GF-D8 (cell line): ENCODE results near the gene NEK2.
"Not testable (repeated sequence)": the region's sequence is repeated elsewhere in the genome, so short reads cannot be mapped to it uniquely, and the experiment has no call there.

Source experiments
- DNase-seq: peaks from one replicate; lab custom pipeline; 2025; lab: John Stamatoyannopoulos, UW

NEK2 gene

DNA sequence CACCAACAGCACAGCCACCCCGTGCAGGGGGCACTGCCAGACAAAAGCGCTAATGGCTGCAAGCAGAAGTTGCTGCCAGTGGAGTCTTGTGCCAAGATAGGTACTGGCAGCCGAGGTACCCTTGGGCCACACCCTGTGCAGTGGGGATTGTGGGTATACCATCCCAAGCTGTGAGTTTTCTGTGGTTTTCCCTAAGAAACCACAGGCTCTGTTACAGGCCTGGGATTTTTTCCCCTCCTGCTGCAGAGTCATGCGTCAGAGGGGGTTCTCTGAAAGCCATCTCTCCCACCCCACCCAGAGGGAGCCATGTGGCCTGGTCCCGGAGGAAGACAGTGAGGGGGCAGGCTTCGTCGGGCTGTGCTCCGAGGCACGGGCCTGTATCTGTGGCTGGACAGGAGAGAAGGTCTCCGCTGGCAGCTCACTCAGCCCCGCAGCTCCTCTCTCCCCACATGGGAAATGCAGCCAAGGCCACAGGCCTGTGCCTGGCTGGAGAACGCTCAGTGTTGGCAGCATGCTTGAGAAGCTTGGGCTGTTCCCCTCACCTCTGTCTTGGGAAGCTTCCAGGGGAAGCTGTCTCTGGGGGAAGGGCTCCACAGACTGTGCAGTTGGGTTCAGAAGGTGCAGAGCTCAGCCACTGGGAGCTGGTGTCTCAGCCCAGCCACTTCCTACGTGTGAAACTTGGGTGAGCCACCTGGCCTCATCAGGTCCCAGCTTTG is 42.5 kb downstream of the NEK2 start:
- no peak for DNase-seq

DNA sequence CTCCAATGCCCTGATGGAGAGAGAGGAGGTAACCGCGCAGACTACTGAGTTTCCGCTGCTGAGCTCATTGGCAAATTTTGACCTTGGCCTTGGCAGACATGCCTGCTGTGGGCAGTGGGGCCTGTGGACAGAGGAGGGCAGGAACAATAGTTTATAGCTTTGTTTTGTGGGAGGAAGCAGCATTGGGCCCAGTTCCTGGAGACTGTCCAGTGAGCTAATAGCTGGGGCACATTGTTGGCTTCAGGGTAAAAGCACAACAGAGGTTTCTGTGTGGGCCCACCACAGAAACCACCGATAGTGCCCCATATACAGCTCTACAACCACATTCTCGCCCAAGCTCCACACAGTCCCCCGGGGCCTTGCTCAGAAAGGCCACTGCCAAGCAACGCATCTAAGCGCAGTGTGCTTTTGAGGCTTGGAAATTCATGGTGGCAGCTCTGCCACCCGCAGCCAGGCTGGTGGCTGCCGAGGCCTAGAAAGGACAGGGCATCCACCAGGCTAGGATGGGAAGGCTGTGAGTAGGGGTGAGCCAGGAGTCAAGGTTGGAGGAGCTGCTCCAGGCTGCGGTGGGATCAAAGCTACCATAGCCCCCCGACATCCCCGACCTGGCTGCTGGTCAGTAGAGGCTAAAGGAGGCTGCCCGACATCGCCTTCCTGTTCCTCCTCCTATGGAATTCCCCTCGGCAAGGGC is 43.2 kb downstream of the NEK2 start:
- DNase-seq = no peak

DNA sequence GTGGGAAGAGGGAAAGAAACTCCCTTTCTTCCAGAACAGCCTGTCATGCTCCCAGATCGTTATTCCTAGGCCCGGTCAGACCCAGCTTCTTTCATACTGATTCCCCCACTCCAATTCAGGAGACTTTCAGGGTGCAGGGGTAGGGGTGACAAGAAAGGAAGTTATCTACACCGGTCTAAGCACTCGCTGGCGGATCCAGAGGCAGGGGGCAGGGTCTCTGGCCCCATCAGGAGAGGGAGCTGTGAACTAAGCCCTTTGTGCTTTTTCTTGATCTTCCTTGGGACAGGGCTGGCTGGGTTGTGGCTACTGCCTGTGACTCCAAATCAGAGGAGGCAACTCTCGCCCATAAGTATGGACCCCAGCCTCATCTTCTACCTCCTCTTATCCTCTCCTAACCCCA is 44.3 kb downstream of the NEK2 start:
- no peak for DNase-seq

DNA sequence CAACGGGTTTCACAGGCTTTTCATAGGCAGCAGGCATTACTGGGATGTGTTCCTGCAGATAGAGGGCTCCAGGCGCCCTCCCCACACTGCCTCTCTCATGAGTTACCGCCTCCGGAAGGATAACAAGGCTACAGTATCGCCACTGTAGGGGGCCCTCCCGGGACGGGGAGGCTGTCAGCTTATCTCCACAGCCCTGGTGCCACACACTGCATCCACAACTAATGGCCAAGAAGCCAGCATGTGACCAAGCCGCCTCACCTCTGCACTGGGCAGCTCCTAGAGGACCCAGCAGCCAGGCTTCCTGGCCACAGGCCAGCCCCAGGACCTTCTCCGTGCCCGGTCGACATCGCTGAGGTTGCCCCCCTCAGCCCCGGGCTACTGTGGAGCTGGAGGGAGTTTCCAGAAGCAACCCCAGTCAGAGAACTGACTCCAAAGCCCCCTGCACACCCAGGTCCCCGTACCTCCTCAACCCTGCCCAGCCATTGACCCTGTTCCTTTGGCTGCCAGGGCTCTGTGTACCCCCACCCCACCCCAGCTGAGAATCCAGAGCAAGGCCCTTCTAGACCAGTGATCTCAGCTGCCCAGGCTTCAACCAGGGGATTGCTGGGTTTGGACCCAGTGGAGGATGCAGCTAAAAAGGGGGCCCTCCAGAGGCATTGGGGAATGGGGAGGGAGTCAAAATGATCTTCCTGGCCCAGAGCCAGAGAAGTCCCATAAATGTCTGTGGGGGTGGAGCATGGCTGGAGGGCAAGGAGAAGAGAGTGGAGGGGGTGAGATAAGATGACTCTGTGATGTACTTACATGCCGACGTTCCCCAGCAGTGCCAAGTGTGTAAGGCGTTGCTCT is 45.0 kb downstream of the NEK2 start:
- DNase-seq = no peak

DNA sequence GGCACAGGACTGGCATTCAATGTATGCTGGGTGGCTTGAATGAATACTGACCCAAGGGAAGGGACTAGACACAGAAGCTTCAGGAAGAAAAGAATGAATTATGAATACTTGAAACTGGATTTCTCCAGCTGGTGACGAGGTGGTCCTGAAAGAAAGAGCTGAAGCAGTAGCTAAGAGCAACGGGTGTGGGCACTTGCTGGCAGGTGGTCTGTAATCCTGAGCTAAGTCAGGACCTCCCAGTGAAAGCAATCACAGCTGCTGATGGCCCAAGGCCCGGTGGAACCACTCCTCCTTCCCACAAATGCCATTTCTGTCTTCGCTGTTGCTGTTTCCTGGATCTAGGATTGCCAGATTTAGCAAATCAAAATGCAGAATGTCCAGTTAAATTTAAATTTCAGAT is 47.0 kb downstream of the NEK2 start:
- no peak for DNase-seq

DNA sequence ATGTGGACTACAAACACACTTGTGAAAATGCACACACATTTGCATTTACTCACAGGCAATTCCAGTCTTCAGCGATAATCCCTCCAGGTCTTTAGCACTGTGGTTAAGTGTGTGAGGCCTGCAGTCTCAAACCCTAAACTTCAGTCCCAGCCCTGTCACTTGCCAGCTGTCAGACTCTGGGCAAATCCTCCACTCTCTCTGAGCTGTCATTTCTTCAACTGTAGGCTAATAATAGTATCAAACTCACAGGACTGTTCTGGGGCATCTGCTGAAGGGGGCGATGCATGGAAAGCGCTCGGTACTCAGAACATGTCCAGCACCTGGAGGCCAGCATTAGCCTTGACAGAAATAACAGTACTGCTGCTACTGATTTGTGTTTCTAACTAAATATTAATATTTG is 48.2 kb downstream of the NEK2 start:
- DNase-seq = no peak

DNA sequence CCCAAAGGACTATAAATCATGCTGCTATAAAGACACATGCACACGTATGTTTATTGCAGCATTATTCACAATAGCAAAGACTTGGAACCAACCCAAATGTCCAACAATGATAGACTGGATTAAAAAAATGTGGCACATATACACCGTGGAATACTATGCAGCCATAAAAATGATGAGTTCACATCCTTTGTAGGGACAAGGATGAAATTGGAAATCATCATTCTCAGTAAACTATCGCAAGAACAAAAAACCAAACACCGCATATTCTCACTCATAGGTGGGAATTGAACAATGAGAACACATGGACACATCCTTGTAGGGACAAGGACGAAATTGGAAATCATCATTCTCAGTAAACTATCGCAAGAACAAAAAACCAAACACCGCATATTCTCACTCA is 49.6 kb downstream of the NEK2 start:
- DNase-seq = not testable (repeated sequence)

DNA sequence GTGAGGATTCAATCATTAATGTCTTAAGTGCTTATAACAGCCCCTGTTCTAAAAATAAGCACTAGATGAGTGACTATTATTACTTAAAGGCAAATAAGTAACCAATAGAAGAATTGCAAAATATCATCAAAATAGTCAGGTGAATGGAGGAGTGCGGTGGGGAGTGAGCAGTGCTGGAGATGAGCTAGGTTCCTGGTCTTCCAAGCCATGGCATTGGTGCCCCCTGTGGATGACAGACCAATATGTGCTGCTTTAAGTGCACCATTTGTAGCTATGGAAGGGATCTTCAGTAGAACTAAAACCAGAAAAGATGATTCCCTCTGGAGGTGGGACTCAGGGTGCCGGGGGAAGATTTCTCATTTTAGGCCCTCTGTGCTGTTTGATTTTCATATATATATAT is 50.4 kb downstream of the NEK2 start:
- peak; percentile 58 for DNase-seq

DNA sequence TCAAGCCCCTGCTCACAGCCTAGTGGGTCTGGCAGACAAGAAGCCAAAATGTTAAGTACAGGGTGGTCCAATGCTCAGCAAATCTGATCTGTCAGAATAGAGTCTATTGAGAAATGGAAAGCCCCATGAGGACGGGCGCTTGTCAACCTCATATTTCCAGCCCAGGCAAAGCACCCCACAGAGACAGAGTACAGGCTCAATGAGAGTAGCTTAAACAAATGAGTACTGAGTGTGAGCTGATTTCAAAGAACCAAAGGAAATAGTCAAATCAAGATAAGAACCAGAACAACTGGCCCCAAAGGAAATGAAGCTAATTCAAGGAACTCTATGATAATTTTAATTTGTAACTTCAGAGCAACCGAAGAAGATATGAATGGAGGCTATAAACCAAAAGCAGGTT is 51.9 kb downstream of the NEK2 start:
- no peak for DNase-seq

DNA sequence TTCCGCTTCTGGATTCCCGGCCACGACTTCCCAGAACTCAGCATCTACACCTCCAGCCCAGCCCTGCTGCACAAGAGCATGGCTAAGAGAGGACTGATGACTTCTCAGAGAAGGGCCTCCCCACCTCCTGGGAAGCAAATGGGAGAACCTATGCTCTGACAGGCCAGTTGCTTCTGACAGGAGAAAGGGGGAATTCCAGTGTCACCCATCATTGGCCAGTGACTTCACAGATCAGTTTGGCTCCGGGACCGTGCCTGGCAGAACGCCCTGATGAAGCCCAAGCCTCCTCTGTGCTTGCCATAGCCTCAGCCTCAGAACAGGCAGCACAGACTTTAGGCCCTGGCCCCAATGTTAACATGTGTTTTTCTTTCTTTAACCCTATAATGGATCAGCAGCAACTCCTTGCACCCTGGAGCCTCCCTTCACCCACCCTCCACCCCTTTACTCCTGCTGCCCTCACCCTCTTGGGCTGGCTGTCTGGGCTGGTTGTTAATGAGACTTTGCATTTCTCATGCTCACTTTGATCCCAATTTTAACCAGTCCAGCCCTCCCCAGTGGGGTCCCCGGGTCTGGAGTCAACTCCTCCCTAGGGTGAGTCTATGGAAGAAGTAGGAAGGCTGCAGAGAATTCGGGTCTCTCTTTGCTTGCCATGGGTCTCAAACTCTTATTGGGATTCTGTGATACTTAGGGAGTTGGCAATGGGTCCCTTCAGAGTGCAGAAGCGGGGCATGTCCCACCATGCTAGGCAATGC is 53.8 kb downstream of the NEK2 start:
- DNase-seq = no peak

DNA sequence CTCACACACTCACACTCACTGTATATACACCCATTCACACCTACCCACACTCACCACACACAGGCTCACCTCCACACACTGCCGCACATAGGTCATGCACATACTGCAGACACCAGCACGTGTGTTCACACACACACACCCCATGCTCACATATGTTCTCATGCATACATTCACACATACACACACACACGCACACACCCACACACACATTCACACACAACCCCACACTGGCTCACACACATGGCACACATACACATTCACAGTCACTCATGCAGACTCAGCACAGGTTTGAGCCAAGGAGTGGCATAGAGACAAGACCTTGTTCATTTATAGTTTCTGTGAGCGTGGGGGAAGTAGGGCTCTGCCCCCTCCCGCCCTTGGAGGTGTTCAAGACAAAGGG is 55.3 kb downstream of the NEK2 start:
- no peak for DNase-seq

DNA sequence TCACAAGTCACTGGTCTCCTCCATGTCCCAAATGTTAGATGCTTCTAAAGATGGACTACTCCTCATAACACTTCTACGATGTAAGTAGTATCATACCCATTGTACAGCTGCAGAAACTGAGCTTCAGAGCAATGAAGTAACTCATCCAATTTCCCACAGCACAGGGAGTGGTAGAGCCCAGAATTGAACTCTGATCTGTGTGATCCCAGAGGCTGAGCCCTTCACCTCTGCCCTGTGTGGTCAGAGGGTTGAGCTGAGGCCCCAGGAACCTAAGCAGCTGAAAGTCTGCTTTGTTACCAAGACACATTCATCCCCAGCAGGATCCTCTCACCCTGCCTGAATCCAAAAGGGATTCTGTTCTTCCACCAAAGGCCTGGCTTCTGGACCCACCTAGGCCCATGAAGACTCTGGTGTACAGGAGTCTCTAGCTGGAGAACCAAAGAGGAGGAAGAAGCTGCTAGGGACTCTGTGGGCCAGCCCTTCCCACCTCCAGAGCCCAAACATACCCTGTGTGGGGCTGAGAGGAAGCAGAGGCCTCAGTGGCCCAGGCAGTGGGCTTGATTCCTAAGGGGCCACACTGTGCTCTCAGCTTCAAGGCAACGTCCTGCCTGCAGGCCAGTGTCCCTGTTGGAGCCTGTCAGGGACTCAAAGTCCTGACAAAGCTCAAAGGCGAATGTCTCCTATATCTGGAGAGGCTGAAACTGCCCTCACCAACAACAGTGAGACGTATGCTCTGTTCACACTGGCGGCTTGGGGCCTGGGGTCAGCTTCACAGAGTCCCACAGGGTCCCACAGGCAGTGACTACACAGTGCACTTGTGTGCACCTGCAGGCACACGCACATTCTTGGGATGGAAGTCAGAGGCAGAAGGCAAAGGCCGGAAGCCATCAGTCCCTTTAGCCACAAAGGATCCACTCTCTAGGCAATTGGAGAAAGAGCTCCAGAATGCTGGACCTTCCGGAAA is 56.1 kb downstream of the NEK2 start:
- DNase-seq = no peak

DNA sequence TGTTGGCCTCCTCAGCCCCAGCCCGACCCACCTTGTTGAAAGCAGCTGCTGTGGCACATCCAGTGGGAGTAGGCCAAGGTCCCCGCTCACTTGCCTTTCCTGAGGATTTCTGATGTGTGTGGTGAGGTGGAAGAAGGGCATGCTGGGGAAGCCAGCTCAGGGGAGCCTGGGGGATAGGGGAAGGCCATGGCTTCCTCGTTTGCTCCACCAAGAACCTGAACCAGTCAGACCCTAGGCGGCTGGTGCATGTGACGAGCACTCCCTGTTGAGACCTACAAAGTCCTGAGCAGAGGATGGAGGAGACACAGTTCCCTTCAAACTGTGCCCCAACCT is 58.5 kb downstream of the NEK2 start:
- no peak for DNase-seq

DNA sequence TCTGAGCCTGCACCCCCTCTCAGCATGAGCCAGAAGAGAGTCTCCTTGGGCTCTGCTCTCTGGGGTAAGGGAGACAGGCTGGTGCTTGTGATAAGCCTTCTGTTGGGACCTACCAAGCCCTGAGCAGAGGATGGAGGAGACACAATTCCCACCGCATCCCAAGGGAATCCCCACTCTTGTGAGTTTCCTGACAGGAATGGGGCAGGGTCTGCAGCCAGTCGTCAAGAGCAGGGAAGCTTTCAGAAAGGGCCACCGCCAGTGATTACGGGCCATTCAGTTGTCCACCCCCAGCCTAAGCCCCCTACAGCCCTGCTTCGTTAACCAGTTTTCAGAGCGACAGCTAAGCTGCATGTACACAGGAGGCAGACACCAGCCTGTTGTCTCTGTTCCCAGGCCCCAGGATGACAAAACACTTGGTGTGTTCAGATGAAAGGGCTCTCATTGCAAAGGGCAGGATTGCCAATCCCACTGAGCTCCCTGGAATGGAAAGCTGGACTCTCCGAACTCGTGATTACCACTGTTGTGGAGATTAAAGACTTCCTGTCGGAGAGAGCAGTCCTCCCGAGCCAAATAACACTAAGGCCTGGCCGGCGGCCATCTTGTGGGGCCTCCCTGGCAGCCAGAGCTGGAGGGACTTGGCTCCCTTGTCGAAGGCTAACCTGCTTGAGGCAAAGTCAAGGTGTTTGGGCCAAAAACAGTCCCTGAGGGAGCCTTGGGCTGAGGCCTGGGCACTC is 59.0 kb downstream of the NEK2 start:
- DNase-seq = no peak

DNA sequence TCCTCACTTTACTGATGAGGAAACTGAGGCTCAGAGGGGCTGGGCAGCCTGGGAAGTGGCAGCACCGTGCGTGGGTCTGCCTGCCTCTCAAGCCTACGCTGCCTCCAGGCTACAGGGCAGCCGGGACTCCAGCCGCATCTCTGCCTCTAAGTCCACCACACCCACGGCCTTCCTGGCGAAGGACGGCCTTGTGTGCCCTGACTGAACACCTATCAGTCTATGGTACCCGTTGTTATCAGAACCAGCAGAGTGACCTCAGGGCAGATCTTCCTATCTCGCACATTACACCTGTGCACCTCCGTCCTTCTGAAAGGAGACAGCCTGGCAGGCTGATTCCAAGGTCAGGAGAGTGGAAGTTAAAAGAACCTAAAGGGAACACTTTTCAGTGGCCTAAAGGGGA is 60.8 kb downstream of the NEK2 start:
- DNase-seq = no peak

DNA sequence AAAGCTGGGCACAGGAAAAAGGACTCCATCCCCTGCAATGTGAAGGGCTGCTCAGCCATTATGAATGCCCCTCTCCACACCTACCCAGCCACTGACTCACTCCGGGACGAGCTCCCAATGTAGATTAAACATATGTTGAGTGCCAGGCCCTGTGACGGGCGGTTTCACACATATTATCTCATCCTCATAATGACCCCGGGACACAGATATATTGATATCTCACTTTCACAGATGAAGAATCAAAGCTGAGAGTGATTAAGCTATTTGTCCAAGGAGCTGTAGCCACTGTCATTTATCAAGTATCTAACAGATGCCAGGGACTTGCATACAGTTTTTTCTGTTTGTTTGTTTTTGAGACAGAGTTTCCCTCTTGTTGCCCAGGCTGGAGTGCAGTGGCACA is 61.5 kb downstream of the NEK2 start:
- DNase-seq = no peak

DNA sequence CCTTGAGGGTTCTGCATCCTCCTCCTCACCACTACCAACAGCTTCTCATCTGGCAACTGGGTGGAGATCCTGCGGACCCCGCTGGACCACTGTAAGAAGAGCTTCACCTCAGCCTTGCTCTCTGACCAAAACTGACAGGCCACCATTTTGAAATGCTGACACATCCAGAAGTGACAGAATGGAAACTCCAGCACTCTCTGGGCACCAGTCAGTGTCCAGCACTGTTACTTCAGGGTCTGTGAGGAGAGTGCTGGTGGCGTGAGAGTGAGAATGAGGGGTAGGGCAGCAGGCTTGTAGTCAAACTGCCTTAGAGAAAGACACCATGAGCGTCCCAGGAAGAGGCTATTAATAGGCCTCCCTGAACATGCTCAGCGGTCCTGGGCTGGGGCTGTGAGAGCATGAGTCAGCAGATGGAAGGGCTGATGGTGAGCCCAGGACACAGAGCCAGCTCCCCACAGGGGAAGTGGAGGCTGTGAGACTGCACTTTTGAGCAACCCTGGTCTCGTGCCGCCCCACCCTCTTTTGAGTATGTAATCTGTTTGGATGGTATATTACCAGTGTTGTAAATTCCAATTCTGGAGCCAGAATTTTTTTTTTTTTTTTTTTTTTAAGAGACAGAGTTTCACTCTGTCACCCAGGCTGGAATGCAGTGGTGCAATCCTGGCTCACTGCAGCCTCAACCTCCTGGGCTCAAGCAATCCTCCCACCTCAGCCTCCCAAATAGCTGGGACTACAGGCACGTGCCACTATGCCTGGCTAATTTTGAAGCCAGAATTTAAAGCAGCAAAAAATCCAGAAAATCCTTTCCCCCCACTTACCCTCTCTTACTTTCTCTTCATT is 62.1 kb downstream of the NEK2 start:
- peak; percentile 76 for DNase-seq

DNA sequence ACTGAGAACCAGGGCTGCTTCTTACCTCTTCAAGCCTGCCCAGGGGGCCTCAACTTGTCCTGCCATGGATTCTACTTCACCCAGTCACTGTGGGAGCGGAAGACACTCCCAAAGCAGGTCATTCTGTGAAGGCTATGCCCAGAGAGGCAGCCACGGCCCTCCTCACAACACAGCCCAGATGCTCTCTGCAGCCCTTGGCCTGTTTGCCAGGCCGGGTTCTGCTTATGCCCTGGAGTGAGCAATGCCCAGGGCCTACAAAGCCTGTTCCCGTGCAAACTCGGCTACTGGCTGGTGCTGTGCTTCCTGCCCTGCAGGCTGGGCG is 62.7 kb downstream of the NEK2 start:
- DNase-seq = no peak
